Measurements from ENCODE around the gene FARS2. TPM values are rescaled to one million over a fixed set of nuclear protein-coding genes. Genes with fewer than 3 reads are reported as not detected.

FARS2 gene
- total and polyA plus RNA-seq, 9 of the 15 experiments (the other 6 are each of a cell fraction or from before 2014, with no cell fraction given) = 16.5 to 62.2 (median 27.0) TPM

GRCh38 chr6:5705252-5705651 is 443.9 kb downstream of the FARS2 start:
- Histone ChIP-seq H3K27ac (ENCODE audit: extremely low read depth, low read depth, low read length) (no peak overlapping the region), H3K9me3 (replicated peaks; ENCODE audit: control insufficient read depth, insufficient read depth, low read depth, low read length) (no peaks in the 10 kb centered on the region), H4K20me1 (replicated peaks; ENCODE audit: control insufficient read depth, insufficient read depth, low read length) (no peaks in the 10 kb centered on the region), H3K27me3 (ENCODE audit: control insufficient read depth in 2 of 2, insufficient read depth in 2 of 2, low read length in 2 of 2) (peaks cover 0 to 4% of the 10 kb centered on the region in 2 experiments; a peak in 1 of 5 replicates), H3K9ac (ENCODE audit: insufficient read depth in 1 of 2, low read depth in 2 of 2, low read length in 2 of 2) (no peak overlapping the region), H3K79me2 (ENCODE audit: control insufficient read depth, insufficient read depth, low read length) (no peaks in the 10 kb centered on the region), H3K36me3 (ENCODE audit: control insufficient read depth, insufficient read depth, low read length) (no peaks in the 10 kb centered on the region), H3K4me2 (ENCODE audit: insufficient read depth, low read length) (no peak overlapping the region), H3K9me1 (ENCODE audit: control insufficient read depth, insufficient read depth, low read length) (no peaks in the 10 kb centered on the region), H2AFZ (ENCODE audit: low read depth, low read length) (no peak overlapping the region), H3K4me1 (replicated peaks in 1 of 2; ENCODE audit: control insufficient read depth in 2 of 2, insufficient read depth in 2 of 2, low read length in 2 of 2) (peaks cover 0 to 3% of the 10 kb centered on the region in 2 experiments; a peak in 1 of 5 replicates), H3K4me3 (no peak overlapping the region)
- POLR2A ChIA-PET = interaction anchor here (0.6 kb wide), 1 partner anchor 182 kb away, joined by 3 read pairs; no protein-coding TSS in a partner anchor
- intact Hi-C loops (cut with micrococcal nuclease) (no loop called here), in situ Hi-C loops (cut with MboI) (no loop called here)
- 63% methylated on average over 13 of the region's 13 CpGs for WGBS (ENCODE audit: insufficient coverage, low coverage, missing lambda C conversion rate)
- TF ChIP-seq, protein P1, sequence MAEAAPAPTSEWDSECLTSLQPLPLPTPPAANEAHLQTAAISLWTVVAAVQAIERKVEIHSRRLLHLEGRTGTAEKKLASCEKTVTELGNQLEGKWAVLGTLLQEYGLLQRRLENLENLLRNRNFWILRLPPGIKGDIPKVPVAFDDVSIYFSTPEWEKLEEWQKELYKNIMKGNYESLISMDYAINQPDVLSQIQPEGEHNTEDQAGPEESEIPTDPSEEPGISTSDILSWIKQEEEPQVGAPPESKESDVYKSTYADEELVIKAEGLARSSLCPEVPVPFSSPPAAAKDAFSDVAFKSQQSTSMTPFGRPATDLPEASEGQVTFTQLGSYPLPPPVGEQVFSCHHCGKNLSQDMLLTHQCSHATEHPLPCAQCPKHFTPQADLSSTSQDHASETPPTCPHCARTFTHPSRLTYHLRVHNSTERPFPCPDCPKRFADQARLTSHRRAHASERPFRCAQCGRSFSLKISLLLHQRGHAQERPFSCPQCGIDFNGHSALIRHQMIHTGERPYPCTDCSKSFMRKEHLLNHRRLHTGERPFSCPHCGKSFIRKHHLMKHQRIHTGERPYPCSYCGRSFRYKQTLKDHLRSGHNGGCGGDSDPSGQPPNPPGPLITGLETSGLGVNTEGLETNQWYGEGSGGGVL (CRISPR knock-in tag; IDR thresholded peaks at IDR 0.05) = no peak
- TF ChIP-seq ZNF668 (CRISPR knock-in tag; IDR thresholded peaks at IDR 0.05) (no peak), BRCA1 (IDR thresholded peaks at IDR 0.05) (no peak), BRCA1 (CRISPR knock-in tag; IDR thresholded peaks at IDR 0.05) (no peak), HMBOX1 (IDR thresholded peaks at IDR 0.05) (no peak), SNAPC5 (CRISPR knock-in tag; IDR thresholded peaks at IDR 0.05) (no peak), ZKSCAN3 (CRISPR knock-in tag; IDR thresholded peaks at IDR 0.05) (no peak), GATAD2B (IDR thresholded peaks at IDR 0.05; ENCODE audit: borderline replicate concordance) (no peak), ETV5 (CRISPR knock-in tag; IDR thresholded peaks at IDR 0.05; ENCODE audit: low read depth) (no peak), PHF8 (IDR thresholded peaks at IDR 0.05; ENCODE audit: borderline replicate concordance, low read length) (no peak), SMARCE1 (IDR thresholded peaks at IDR 0.05) (no peak), DLX4 (CRISPR knock-in tag; IDR thresholded peaks at IDR 0.05) (no peak), PCBP2 (IDR thresholded peaks at IDR 0.05; ENCODE audit: low read depth, low read length, poor library complexity, severe bottlenecking) (no peak), ZC3H4 (CRISPR knock-in tag; IDR thresholded peaks at IDR 0.05; ENCODE audit: borderline replicate concordance) (no peak), ELK3 (CRISPR knock-in tag; IDR thresholded peaks at IDR 0.05) (no peak), CREBBP (IDR thresholded peaks at IDR 0.05; ENCODE audit: low read depth, low read length) (no peak)
- TF ChIP-seq, protein P2, sequence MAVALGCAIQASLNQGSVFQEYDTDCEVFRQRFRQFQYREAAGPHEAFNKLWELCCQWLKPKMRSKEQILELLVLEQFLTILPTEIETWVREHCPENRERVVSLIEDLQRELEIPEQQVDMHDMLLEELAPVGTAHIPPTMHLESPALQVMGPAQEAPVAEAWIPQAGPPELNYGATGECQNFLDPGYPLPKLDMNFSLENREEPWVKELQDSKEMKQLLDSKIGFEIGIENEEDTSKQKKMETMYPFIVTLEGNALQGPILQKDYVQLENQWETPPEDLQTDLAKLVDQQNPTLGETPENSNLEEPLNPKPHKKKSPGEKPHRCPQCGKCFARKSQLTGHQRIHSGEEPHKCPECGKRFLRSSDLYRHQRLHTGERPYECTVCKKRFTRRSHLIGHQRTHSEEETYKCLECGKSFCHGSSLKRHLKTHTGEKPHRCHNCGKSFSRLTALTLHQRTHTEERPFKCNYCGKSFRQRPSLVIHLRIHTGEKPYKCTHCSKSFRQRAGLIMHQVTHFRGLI (CRISPR knock-in tag; IDR thresholded peaks at IDR 0.05) = no peak
- ATAC-seq = no peak
- DNase-seq (ENCODE audit: extremely low read depth in 1 of 4, low spot score in 3 of 4) = no peak
- BruUV-seq (replicated peaks) = no TSS peak
- FAIRE-seq = no peak
- CTCF ChIA-PET (ENCODE audit: low intra/inter-chr PET ratio) = no interaction called here
